ENCODE results near the gene FAM83B.

DNA sequence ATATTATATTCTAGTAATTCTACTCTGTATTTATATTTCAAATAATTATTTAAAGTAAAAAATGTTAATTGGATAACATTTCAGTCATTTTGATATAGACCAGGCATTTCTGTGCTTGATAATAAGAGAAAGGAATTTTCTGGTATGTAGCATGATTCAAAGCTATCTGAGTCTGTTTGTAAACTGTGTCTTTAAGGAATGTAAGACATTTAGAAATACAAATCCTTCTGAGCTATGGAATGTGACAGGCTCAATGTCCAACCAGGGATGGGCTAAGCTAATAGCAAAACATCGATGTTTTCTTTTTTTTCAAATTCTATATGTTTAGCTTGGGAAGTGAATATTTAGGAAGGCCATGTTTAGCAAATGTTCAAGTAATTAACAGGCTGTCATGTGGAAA, 41.5 kb upstream of the FAM83B start:
- TF ChIP-seq CTCF (IDR thresholded peaks at IDR 0.05) (no peak), POLR2A (IDR thresholded peaks at IDR 0.05) (no peak)
